DMS 273 (cell line): ENCODE measurements around the gene CEP170.
"Not testable (repeated sequence)": the region's sequence is repeated elsewhere in the genome, so short reads cannot be mapped to it uniquely, and the experiment has no call there.

ENCODE experiments used
- DNase-seq: peaks from one replicate; lab custom pipeline; 2025; ENCODE audit not compliant: unreplicated experiment; lab: John Stamatoyannopoulos, UW

Gene CEP170

GRCh38 chr1:243183176-243183575, 71.9 kb downstream of the CEP170 start:
- not testable (repeated sequence) for DNase-seq

- no peak for DNase-seq
Observed at GRCh38 chr1:243179720-243180119, 75.4 kb downstream of the CEP170 start.

GRCh38 chr1:243177792-243178191, 77.3 kb downstream of the CEP170 start:
- not testable (repeated sequence) for DNase-seq

GRCh38 chr1:243173758-243174369, 81.2 kb downstream of the CEP170 start:
- not testable (repeated sequence) for DNase-seq

- DNase-seq: not testable (repeated sequence)
Observed at GRCh38 chr1:243164911-243165310, 90.2 kb downstream of the CEP170 start.

- not testable (repeated sequence) for DNase-seq
Observed at GRCh38 chr1:243150906-243151305, 104.2 kb downstream of the CEP170 start.

- DNase-seq: not testable (repeated sequence)
Observed at GRCh38 chr1:243149120-243149519, 106.0 kb downstream of the CEP170 start.

GRCh38 chr1:243147351-243147750, 107.7 kb downstream of the CEP170 start:
- DNase-seq: not testable (repeated sequence)

GRCh38 chr1:243140498-243140897, 114.6 kb downstream of the CEP170 start:
- not testable (repeated sequence) for DNase-seq

GRCh38 chr1:243122876-243123409, 132.1 kb downstream of the CEP170 start:
- not testable (repeated sequence) for DNase-seq

- not testable (repeated sequence) for DNase-seq
Observed at GRCh38 chr1:243121939-243122338, 133.1 kb downstream of the CEP170 start.

- DNase-seq: not testable (repeated sequence)
Observed at GRCh38 chr1:243118601-243119322, 136.3 kb downstream of the CEP170 start.

GRCh38 chr1:243116187-243116586, 138.9 kb downstream of the CEP170 start:
- not testable (repeated sequence) for DNase-seq

GRCh38 chr1:243114769-243115168, 140.3 kb downstream of the CEP170 start:
- DNase-seq: not testable (repeated sequence)

GRCh38 chr1:243114059-243114713, 140.9 kb downstream of the CEP170 start:
- DNase-seq: peak; percentile 75

GRCh38 chr1:243107171-243107570, 147.9 kb downstream of the CEP170 start:
- DNase-seq: not testable (repeated sequence)

- DNase-seq: not testable (repeated sequence)
Observed at GRCh38 chr1:243105652-243106332, 149.3 kb downstream of the CEP170 start.

GRCh38 chr1:243105104-243105503, 150.0 kb downstream of the CEP170 start:
- not testable (repeated sequence) for DNase-seq

- not testable (repeated sequence) for DNase-seq
Observed at GRCh38 chr1:243104452-243104851, 150.6 kb downstream of the CEP170 start.

- not testable (repeated sequence) for DNase-seq
Observed at GRCh38 chr1:243101551-243102050, 153.5 kb downstream of the CEP170 start.

- not testable (repeated sequence) for DNase-seq
Observed at GRCh38 chr1:243087368-243087767, 167.7 kb downstream of the CEP170 start.
